Activated naive CD8-positive, alpha-beta T cell treated with anti-CD3 and anti-CD28 coated beads, Interleukin-2, amount 50 U/mL, for 24 hours (primary cell): ENCODE results near the gene TOR2A.

ENCODE experiments used
- ATAC-seq: fragments of 150-1000 bp; cut with Tn5 transposase; one replicate; pipeline ENCODE4 v1.10.0; 2021
- DNase-seq: peaks from one replicate; pipeline ENCODE4 v3.0.0; 2021
- H3K27ac Mint-ChIP-seq: one replicate; pipeline ENCODE4 v1.8.0; 2021; ENCODE audit warnings: mild to moderate bottlenecking, mixed read lengths
- H3K27me3 Mint-ChIP-seq: one replicate; pipeline ENCODE4 v1.8.0; 2021; ENCODE audit warnings: mixed read lengths
- H3K36me3 Mint-ChIP-seq: one replicate; pipeline ENCODE4 v1.8.0; 2021; ENCODE audit warnings: low read depth, mixed read lengths
- H3K4me1 Mint-ChIP-seq: one replicate; pipeline ENCODE4 v1.8.0; 2021; ENCODE audit warnings: mixed read lengths
- H3K4me3 Mint-ChIP-seq: one replicate; pipeline ENCODE4 v1.8.0; 2021; ENCODE audit warnings: mild to moderate bottlenecking, moderate library complexity, mixed read lengths
- H3K9me3 Mint-ChIP-seq: one replicate; pipeline ENCODE4 v1.8.0; 2021; ENCODE audit warnings: mixed read lengths

The TOR2A gene

DNA sequence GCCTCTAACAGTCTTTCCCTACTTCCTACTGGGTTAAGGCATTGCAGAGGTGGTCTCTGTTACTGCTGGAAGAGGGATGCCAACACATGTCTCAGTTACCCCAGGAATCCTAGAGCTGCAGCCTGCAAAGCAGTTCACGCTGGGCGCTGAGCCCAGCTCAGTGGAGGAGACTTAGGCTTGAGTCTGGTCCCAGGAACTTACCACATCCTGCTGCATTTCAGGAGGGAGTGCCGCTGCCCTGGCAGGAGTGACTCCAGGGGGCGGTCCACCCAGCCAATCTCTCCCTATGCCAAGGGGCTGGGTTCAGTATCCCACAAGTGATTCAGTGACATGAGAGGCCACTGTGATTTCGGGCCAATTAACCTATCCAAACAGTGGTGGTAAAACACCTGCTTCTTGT is 11.7 kb downstream of the TOR2A start:
- Mint-ChIP-seq H3K27ac (no peak overlapping the region), H3K4me1 (peaks cover 22% of the 10 kb centered on the region), H3K4me3 (no peak overlapping the region), H3K36me3 (no peaks in the 10 kb centered on the region), H3K27me3 (no peaks in the 10 kb centered on the region), H3K9me3 (no peaks in the 10 kb centered on the region)
- ATAC-seq (no peak), DNase-seq (no peak)

DNA sequence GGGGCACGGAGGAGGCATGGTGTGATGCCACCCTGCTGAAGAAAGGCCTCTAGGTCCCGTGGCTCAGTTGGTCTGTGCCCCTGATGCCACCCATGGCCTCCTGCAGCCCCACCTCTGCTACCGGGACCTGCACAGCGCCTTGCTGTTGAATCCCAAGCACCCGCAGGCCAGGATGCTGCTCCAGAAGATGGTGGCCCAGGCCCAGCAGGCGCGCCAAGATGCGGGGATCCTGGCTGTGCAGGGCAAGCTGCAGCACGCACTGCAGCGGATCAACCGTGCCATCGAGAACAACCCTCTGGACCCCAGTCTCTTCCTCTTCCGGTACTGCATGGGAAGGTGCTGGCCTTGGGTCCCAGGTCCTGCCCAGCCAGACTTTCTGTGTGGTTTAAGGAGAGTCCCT is 12.1 kb downstream of the TOR2A start:
- ATAC-seq = no peak
- H3K27ac Mint-ChIP-seq = no peak overlapping the region
- peaks cover 22% of the 10 kb centered on the region for H3K4me1 Mint-ChIP-seq
- DNase-seq = no peak
- H3K36me3 Mint-ChIP-seq = no peaks in the 10 kb centered on the region
- H3K27me3 Mint-ChIP-seq = no peaks in the 10 kb centered on the region
- H3K4me3 Mint-ChIP-seq = no peak overlapping the region
- no peaks in the 10 kb centered on the region for H3K9me3 Mint-ChIP-seq

DNA sequence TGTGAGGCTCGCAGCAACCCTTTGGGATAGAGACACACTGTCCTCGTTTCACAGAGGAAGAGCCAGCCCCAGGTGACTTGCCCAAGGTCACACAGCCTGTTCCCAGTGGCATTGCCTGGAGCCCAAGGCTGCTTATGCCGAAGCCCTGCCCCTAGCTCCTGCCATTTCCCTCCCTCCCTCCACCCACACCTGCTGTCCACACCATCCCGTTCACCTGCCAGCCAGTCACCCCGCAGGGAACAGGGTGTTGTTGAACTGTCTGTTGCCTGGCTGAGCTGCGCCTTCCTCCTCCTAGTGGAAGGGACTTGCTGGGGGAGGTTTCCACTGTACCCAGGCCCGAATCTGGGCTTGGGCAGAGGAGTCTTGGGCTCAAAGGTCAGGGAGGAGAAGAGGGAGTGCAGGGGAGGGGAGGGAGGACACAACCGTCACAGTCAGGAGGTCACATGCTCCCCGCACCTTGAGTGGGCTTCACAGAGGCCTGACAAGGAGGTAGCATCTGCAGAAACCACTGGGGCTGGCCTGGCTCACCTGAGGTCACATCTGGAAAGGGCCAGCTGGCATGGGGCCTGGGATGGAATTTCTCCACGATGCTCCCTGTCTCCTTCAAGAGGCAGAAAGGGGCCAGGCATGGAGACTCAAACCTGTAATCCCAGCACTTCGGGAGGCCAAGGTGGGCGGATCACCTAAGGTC is 12.9 kb downstream of the TOR2A start:
- Mint-ChIP-seq H3K36me3 (no peaks in the 10 kb centered on the region), H3K4me3 (no peak overlapping the region), H3K4me1 (peaks cover 22% of the 10 kb centered on the region), H3K27ac (peak overlapping the region; percentile 31), H3K27me3 (no peaks in the 10 kb centered on the region), H3K9me3 (no peaks in the 10 kb centered on the region)
- DNase-seq = no peak
- ATAC-seq = no peak

DNA sequence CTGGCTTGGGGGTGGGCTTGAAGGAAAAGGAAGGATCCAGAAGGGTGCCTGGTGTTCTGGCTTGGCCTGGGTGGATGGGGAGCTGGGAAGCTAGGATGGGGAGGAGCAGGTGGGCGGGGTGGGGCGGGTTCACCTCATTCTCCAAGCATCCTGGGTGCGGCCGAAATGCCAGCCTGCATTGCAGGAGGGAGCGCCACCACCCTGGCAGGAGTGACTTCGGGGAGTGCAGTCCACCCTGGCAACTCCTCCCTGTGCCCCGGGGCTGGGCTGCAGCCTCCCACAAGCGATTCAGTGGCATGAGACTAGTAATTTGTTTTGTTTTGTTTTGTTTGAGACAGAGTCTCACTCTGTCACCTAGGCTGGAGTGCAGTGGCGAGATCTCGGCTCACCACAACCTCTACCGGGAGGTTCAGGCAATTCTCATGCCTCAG is 13.7 kb downstream of the TOR2A start:
- no peaks in the 10 kb centered on the region for H3K36me3 Mint-ChIP-seq
- H3K27me3 Mint-ChIP-seq = no peaks in the 10 kb centered on the region
- no peak for DNase-seq
- no peaks in the 10 kb centered on the region for H3K9me3 Mint-ChIP-seq
- no peak for ATAC-seq
- H3K27ac Mint-ChIP-seq = peak overlapping the region; percentile 31
- H3K4me1 Mint-ChIP-seq = peaks cover 22% of the 10 kb centered on the region
- H3K4me3 Mint-ChIP-seq = no peak overlapping the region

DNA sequence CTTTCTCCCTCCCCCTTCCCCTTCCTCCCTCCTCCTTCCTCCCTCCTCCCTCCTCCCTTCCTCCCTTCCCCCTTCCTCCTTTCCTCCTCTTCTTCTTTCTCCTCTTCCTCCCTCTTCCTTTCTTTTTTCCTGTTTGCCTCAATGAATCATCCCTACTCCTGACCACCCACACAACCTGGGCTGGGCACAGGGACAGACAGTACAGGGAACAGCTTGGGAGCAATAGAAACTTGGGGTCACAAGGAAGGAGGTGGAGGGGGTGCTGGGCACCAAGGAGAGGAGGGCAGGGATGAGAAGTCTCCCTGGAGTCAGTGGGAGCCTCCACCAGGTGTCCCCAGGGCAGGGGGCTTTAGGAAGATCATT is 14.2 kb downstream of the TOR2A start:
- no peaks in the 10 kb centered on the region for H3K9me3 Mint-ChIP-seq
- no peaks in the 10 kb centered on the region for H3K36me3 Mint-ChIP-seq
- H3K27ac Mint-ChIP-seq = peak overlapping the region; percentile 29
- peaks cover 28% of the 10 kb centered on the region for H3K4me1 Mint-ChIP-seq
- no peaks in the 10 kb centered on the region for H3K27me3 Mint-ChIP-seq
- DNase-seq = no peak
- H3K4me3 Mint-ChIP-seq = no peak overlapping the region
- ATAC-seq = no peak

DNA sequence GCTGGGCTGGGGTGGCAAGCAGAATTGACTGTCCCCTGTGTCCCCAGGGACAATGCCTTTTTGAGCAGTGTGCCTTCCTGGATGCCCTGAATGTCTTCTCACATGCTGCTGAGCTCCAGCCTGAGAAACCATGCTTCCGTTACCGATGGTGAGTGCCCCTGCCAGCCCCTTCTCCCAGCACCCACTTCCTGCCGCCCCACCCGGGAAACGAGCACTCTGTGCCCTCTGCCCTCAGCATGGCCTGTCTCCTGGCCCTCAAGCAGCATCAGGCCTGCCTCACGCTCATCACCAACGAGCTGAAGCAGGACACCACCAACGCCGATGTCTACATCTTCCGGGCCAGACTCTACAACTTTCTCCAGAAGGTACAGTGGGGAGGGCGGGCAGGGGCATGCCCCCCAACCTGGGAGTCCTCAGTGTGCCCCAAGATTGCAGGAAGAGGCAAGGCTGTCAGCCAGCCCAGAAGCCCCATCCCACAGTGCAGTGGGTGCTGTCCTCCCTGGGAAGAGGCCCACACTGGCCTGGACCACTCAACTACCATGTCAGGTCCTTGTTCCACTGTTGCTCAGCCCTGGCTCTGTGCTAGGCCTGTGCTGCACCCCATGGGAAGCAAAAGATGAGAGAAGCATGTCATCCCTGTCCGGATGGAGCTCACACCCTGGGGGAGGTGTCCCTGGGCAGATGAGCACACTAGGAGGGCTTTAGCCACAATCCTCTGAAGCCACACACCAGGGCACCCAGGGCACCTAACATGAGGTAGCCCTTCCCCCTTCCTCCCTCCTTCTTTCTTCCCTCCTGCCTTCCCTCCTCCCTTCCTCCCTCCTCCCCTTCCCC is 14.8 kb downstream of the TOR2A start:
- Mint-ChIP-seq H3K27ac (peak overlapping the region; percentile 90), H3K4me3 (peak overlapping the region; percentile 56), H3K27me3 (no peaks in the 10 kb centered on the region), H3K36me3 (no peaks in the 10 kb centered on the region), H3K9me3 (no peaks in the 10 kb centered on the region), H3K4me1 (peaks cover 28% of the 10 kb centered on the region)
- ATAC-seq (no peak), DNase-seq (peak; percentile 32)

DNA sequence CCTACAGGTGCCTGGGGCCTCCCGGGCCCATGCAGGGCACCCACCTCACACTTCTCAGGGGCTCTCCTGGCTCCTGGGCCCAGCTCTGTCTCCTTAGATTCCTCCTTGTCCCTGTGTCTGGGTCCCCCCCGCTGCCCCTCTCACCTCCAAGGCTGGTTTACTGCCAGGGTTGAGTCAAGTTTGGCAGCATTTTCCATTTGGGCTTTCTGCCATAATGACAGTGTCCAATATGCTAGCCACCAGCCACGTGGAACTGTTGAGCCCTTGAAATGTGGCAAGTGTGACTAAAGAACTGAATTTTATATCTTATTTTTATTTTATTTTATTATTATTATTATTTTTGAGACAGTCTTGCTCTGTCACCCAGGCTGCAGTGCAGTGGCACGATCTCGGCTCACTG is 17.3 kb downstream of the TOR2A start:
- H3K27me3 Mint-ChIP-seq = no peaks in the 10 kb centered on the region
- peaks cover 33% of the 10 kb centered on the region for H3K4me1 Mint-ChIP-seq
- H3K27ac Mint-ChIP-seq = no peak overlapping the region
- DNase-seq = no peak
- ATAC-seq = no peak
- H3K36me3 Mint-ChIP-seq = no peaks in the 10 kb centered on the region
- H3K4me3 Mint-ChIP-seq = no peak overlapping the region
- H3K9me3 Mint-ChIP-seq = no peaks in the 10 kb centered on the region

DNA sequence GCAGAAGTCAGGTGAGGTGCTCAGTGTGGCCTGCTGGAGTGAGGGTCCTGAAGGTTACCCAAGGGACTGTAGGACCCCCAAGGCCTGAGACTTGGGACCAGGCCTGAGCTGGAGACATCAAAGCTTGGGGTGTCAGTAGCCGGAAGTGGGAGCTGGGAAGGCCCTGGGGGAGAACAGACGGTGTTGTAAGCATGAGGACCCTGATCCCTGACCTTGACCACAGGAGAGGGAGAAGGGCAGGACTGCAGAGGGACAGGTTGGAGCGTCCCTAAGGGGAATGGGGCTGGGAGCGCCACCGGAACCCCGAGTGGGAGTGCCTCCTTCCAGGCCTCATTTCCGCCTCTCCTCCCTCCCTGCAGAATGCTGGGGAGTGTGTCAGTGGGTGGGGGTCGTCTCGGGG is 18.7 kb downstream of the TOR2A start:
- no peaks in the 10 kb centered on the region for H3K27me3 Mint-ChIP-seq
- peak overlapping the region; percentile 91 for H3K4me3 Mint-ChIP-seq
- DNase-seq (no peak), ATAC-seq (no peak)
- H3K36me3 Mint-ChIP-seq = peaks cover 4% of the 10 kb centered on the region
- no peaks in the 10 kb centered on the region for H3K9me3 Mint-ChIP-seq
- peak overlapping the region; percentile 85 for H3K27ac Mint-ChIP-seq
- peaks cover 34% of the 10 kb centered on the region for H3K4me1 Mint-ChIP-seq

DNA sequence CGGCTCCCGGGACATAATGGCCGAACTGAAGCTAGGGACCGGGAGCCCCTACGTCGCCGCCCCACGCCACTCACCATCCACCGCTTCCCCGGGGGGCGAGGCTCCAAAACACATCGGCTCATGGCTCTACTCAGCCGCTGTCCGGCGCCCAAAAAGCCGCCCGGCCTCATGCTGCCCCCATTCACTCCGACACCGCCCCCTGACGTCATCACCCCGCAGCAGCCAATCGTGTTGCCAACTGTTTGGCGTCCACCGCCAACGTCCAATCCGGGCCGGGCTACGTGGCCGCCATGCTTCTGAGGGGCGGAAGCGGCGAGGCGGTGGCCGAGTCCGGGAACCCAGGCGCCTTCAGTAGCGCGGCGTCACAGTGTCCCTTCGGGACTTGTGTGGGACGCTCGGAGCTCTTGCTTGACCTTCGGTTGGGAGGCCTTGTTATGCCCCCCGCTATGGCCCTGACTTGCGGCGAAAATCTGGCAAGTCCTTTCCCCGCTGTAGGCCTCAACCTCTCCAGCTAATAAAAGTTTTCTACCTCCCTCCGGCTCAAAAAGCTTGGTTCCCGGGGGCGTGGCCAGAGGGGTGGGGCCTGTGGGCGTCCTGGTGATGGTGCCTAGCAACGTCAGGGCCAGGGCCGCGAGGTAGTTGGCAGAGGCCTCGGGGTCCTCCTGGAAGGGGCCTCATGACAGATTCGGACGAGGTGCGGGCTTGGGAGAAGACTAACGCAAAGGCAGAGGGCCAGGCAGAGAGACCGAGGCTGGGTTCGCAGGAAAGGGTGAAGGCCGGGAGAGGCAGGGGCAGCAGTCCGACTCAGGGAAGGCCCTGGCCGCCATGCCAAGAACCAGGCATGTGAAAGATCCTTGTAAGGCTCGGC is 19.4 kb downstream of the TOR2A start, which contains the start of the genes PTRH1 and TTC16:
TSS of gene PTRH1 (minus strand) at position 194 of the 868 bp plus-strand sequence. CDS start at position 170, 24 bp downstream.
TSS of gene TTC16 (plus strand) at position 610 of the 868 bp plus-strand sequence. CDS start at position 677, 67 bp downstream.
- H3K9me3 Mint-ChIP-seq = no peaks in the 10 kb centered on the region
- H3K36me3 Mint-ChIP-seq = peaks cover 4% of the 10 kb centered on the region
- peaks cover 34% of the 10 kb centered on the region for H3K4me1 Mint-ChIP-seq
- peak; percentile 99 for DNase-seq
- ATAC-seq = peak; percentile 94
- peak within 1 kb of the TSS; percentile 91 for H3K4me3 Mint-ChIP-seq
- H3K27me3 Mint-ChIP-seq = no peaks in the 10 kb centered on the region
- peak within 1 kb of the TSS; percentile 85 for H3K27ac Mint-ChIP-seq

DNA sequence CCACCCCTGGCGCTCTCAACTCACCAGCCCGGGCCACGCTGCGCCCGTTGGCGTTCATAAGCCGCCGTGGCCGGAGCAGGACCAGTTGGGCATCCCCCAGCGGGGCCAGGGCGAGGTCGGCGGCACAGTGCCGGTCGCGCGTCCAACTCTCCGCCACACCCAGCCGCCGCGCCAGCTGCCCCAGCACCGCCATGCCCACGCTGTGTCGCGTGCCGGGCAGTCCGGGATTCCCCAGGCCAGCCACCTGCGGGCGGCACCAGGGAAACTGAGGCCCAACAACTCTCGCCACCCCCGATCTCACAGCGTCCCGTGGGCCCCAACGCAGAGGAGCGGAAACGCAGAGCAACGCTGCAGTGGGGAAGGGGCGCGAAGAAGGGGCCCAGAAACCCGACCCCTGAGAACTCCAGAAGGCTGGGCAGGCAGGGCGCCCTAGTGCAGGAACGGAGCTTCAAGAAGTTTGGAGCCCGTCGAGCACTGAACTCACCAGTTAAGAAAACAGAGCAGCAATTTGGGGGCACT is 20.1 kb downstream of the TOR2A start:
- H3K36me3 Mint-ChIP-seq = peaks cover 4% of the 10 kb centered on the region
- no peak for ATAC-seq
- no peaks in the 10 kb centered on the region for H3K9me3 Mint-ChIP-seq
- peak; percentile 29 for DNase-seq
- H3K27me3 Mint-ChIP-seq = no peaks in the 10 kb centered on the region
- peak overlapping the region; percentile 85 for H3K27ac Mint-ChIP-seq
- peak overlapping the region; percentile 91 for H3K4me3 Mint-ChIP-seq
- peaks cover 30% of the 10 kb centered on the region for H3K4me1 Mint-ChIP-seq

DNA sequence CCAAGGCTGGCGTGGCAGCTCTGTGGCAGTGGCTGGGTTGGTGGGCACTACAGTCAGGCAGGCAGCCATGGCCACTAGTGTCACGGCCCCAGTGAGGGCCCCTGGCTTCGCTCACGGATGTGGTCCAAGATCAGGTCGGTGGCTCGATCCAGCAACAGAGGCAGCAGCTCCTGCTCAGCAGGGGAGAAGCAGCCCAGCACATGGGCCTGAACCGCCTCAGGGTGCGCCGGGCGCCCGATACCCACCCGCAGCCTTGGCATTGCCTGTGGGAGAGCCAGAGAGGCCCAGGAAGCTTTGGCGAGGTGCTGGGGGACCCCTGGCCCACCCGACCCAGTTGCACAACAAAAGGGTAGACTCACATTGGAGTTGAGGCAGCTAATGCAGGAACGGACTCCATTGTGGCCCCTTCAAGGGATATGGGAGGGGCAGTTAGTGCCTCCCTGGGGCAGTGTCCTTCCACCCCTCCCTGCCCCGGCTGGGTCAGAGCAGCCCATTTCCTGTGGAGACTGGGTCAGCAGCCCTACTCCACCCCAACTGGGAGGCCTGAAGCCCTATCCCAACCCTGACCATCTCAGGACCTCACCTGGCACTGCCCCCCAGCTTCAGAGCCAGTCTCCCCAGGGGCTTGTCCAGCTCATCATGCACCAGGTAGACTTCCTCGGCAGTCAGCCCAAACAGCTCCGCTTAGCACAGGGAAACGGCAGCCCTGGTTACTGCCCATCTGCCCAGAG is 20.9 kb downstream of the TOR2A start:
- Mint-ChIP-seq H3K27ac (no peak overlapping the region), H3K36me3 (peaks cover 4% of the 10 kb centered on the region), H3K4me1 (peaks cover 22% of the 10 kb centered on the region), H3K9me3 (no peaks in the 10 kb centered on the region), H3K27me3 (no peaks in the 10 kb centered on the region), H3K4me3 (peak overlapping the region; percentile 82)
- ATAC-seq = no peak
- DNase-seq = no peak

DNA sequence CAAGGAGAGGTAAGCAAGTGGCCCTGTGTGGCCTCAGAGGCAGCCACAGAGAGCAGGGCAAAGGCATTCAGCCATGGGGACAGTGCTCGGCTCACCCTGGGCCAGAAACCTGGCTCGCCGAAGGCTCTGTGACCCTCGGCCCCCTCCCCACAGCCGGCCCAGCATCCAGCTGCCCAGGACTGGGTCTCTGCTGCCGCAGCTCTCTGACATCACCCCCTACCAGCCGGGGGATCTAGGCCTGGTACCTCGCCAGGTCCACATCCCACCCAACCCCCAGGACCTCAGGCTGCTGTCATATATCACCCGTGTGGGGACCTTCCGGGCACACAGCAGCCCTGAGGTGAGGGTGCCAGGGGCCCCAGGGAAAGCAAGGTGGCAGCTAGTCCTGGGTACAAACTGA is 22.2 kb downstream of the TOR2A start:
- Mint-ChIP-seq H3K4me3 (no peak overlapping the region), H3K27ac (no peak overlapping the region), H3K27me3 (no peaks in the 10 kb centered on the region), H3K4me1 (peaks cover 23% of the 10 kb centered on the region), H3K9me3 (no peaks in the 10 kb centered on the region), H3K36me3 (peaks cover 4% of the 10 kb centered on the region)
- no peak for ATAC-seq
- DNase-seq = no peak

DNA sequence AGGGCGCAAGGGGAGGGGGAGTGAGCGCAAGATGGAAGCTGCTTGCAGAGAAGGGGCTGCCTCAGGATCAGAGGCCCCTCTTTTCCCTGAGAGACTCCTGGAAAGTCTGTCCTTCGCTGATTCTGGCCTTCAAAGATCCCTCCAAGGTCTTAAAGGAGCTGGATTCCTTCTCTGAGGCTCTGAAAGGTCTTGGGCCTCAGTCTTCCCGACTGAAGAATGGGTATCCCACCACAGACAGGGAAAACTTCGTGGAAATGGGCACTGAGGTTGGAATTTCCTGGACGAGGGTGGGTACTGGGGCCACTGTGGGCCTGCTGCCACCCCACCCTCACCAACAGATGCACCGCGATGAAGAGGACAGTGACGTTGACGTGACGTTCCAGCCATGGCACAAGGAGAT is 22.7 kb downstream of the TOR2A start:
- Mint-ChIP-seq H3K36me3 (peaks cover 4% of the 10 kb centered on the region), H3K4me1 (peaks cover 28% of the 10 kb centered on the region), H3K4me3 (no peak overlapping the region), H3K27ac (no peak overlapping the region), H3K27me3 (no peaks in the 10 kb centered on the region), H3K9me3 (no peaks in the 10 kb centered on the region)
- no peak for ATAC-seq
- no peak for DNase-seq

DNA sequence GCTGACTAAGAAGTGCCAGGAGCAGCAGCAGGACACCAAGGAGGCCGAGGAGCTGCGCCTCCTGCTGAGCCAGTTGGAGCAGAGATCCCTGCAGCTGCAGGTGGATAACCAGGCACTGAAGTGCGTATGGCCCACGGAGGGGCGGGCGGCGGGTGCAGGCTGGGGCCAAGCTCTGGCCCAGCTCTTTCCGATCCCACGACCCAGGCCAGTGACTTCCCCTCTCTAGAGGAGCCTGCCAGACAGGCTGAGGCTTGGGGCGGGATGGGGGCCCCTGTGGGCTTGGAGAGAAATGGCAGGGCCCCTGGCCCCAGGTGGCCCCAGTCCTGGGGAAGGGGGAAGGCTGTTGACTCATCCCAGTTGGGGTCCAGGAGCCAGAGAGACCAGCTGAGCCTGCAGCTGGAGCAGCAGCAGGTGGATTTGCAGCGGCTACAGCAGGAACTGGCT is 23.2 kb downstream of the TOR2A start:
- H3K4me3 Mint-ChIP-seq = no peak overlapping the region
- H3K27ac Mint-ChIP-seq = no peak overlapping the region
- peaks cover 30% of the 10 kb centered on the region for H3K4me1 Mint-ChIP-seq
- H3K36me3 Mint-ChIP-seq = peaks cover 4% of the 10 kb centered on the region
- no peak for DNase-seq
- H3K9me3 Mint-ChIP-seq = no peaks in the 10 kb centered on the region
- ATAC-seq = no peak
- H3K27me3 Mint-ChIP-seq = no peaks in the 10 kb centered on the region
